AG04450 (cell line): Measurements from ENCODE around the gene KRT40. TPM values are rescaled to one million over a fixed set of nuclear protein-coding genes. Genes with fewer than 3 reads are reported as not detected.

Experiments
- CTCF ChIA-PET: fragments of 300-600, 350-600 bp; formaldehyde crosslinking; extraction: SDS; loops from one replicate; lab custom pipeline; 2022; ENCODE audit warnings: antibody characterized with exemption, inconsistent platforms; lab: Charles Lee
- POLR2A ChIA-PET: fragments of 350-600 bp; formaldehyde crosslinking; extraction: SDS; loops from one replicate; lab custom pipeline; 2021; ENCODE audit warnings: antibody characterized with exemption, inconsistent platforms; lab: Yijun Ruan, JAX
- DNase-seq: peaks from one replicate; pipeline ENCODE4 v3.0.0-alpha.2; 2011; ENCODE audit warnings: low read depth, low spot score
- H3K27ac ChIP-seq: one replicate; pipeline ENCODE4 v1.5.1; 2012; ENCODE audit warnings: low read depth, low read length, control low read depth
- H3K27me3 ChIP-seq: one replicate; pipeline ENCODE4 v1.6.0; 2012; ENCODE audit warnings: low read length; ENCODE audit not compliant: control insufficient read depth, insufficient read depth
- H3K4me3 ChIP-seq: 2 replicates; pipeline ENCODE4 v1.5.1; 2011; ENCODE audit warnings: mild to moderate bottlenecking, low read depth, low read length, control low read depth
- H3K9me3 ChIP-seq: 2 replicates; pipeline ENCODE4 v1.5.1; 2012; ENCODE audit warnings: low read length; ENCODE audit not compliant: control insufficient read depth, insufficient read depth
- polyA plus RNA-seq: library from polyadenylated mRNA; depleted of rRNA; stranded (reverse); fragments of >200 nt; gene quantifications from 2 replicates; pipeline ENCODE4 v1.2.3, GENCODE V29; 2011
- TF ChIP-seq, protein P1 (sequence below): IDR thresholded peaks from 2 replicates; pipeline ENCODE4 v1.5.1; 2011; ENCODE audit warnings: low read depth, low read length, control low read depth, inconsistent platforms

The KRT40 gene
- polyA plus RNA-seq, 1 experiment: not detected

DNA sequence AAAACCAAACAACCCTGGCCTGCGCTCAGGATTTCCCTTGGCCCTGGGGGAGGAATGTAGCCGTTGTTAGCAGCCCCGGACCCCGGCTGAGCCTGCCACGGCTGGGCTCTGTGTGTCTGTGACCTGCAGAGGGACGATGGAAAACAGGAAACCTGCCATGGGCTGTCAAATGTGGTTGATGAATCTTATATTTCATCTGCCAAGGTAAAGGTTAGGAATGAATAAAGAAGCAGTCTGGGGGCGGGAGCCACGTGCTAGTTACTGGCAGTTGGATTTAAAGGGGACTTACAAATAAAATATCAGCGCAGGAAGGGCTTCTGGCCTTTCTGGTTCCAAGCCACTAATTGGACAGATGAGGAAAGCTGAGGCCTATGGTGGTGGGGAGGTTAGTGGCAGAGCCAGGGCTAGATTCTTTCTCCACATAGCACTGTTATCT is 46.7 kb downstream of the KRT40 start, which contains the start of gene KRT23:
TSS of gene KRT23 (minus strand) at position 263 of the 436 bp plus-strand sequence. CDS start 1,043 bp downstream, outside the sequence.
- H3K27me3 ChIP-seq: no peaks in the 10 kb centered on the region
- ChIA-PET POLR2A (no interaction called here), CTCF (no interaction called here)
- H3K4me3 ChIP-seq: no peak within 1 kb of the TSS
- TF ChIP-seq, protein P1, sequence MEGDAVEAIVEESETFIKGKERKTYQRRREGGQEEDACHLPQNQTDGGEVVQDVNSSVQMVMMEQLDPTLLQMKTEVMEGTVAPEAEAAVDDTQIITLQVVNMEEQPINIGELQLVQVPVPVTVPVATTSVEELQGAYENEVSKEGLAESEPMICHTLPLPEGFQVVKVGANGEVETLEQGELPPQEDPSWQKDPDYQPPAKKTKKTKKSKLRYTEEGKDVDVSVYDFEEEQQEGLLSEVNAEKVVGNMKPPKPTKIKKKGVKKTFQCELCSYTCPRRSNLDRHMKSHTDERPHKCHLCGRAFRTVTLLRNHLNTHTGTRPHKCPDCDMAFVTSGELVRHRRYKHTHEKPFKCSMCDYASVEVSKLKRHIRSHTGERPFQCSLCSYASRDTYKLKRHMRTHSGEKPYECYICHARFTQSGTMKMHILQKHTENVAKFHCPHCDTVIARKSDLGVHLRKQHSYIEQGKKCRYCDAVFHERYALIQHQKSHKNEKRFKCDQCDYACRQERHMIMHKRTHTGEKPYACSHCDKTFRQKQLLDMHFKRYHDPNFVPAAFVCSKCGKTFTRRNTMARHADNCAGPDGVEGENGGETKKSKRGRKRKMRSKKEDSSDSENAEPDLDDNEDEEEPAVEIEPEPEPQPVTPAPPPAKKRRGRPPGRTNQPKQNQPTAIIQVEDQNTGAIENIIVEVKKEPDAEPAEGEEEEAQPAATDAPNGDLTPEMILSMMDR: no peak
- peaks cover 5% of the 10 kb centered on the region; the same call in 1 of the 2 replicates for H3K9me3 ChIP-seq
- no peak for DNase-seq
- no peak within 1 kb of the TSS for H3K27ac ChIP-seq

DNA sequence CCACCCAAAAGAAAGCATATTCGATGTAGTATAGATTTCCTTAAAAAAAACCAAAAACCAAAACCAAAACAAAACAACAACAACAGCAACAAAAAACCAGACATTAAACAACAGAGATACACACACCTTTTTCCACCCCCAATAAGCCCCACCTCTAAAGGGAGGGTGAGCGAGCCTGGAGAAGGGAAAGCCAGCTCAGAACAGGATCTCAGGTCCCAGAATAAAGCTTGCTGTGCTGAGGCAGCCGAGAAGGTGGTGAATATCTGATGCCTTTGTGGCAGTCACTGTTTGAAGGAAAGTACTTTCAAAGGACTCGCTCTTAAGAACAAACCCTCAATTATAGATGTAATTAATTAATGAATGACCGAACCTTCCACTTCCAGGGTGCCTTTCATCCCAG is 47.1 kb downstream of the KRT40 start:
- H3K4me3 ChIP-seq: no peak overlapping the region
- H3K9me3 ChIP-seq: peaks cover 5% of the 10 kb centered on the region; the same call in 1 of the 2 replicates
- TF ChIP-seq, protein P1: no peak
- H3K27me3 ChIP-seq: no peaks in the 10 kb centered on the region
- POLR2A ChIA-PET: no interaction called here
- H3K27ac ChIP-seq: no peak overlapping the region
- DNase-seq: no peak
- CTCF ChIA-PET: interaction anchor here (0.6 kb wide), 1 partner anchor 612 kb away, joined by 3 read pairs; no protein-coding TSS in a partner anchor

DNA sequence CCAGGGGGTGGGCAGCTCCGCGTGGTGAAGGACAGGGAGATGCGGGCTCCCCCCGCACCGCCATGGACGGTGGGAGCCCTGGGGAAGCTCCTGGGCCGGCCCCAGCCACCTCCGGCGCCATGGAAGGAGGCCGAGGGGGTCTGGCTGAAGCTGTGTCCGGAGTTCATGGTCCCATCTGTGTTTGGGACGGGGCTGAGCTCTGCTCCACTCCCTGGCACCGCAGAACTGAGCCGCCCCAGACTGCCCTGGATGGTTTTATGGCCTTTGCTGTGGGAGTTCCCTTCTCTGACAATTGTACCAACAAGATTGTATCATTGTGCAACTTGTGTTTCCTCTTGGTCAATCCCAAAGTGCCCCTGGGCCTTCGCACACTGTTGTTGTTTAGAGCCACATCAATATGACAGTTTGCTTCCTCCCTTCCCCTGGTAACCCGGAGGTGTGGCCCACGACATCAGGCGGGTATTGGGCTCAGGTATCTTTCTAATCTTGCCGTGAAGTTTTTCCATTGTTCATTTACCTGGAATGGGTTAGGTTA is 47.6 kb downstream of the KRT40 start:
- CTCF ChIA-PET: interaction anchor here (0.6 kb wide), 1 partner anchor 612 kb away, joined by 3 read pairs; no protein-coding TSS in a partner anchor

DNA sequence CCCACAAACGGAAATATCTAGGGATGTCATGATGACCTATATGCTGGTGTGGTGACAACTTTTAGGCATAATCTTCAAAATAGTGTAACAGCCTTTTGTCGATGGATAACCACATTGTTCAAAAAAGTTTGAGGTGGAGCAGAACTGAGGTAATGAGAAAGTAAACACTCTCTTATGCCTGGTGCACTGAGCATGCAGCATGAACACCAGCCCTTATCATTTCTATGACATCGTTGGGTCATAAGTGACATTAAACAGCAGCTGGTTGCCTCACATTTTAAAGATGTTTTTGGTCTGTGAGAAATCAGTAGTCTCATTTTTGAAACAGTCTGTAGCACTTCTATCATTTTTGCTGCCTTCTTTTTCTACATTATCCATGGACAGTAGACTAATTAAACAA is 48.5 kb downstream of the KRT40 start:
- peaks cover 5% of the 10 kb centered on the region; the same call in 1 of the 2 replicates for H3K9me3 ChIP-seq
- no peak overlapping the region for H3K4me3 ChIP-seq
- ChIA-PET POLR2A (no interaction called here), CTCF (no interaction called here)
- no peaks in the 10 kb centered on the region for H3K27me3 ChIP-seq
- TF ChIP-seq, protein P1: no peak
- H3K27ac ChIP-seq: no peak overlapping the region
- DNase-seq: no peak

More for the DNA sequence above, 47.6 kb downstream of the KRT40 start:
- Histone ChIP-seq H3K4me3 (no peak overlapping the region), H3K27ac (no peak overlapping the region), H3K27me3 (no peaks in the 10 kb centered on the region), H3K9me3 (peaks cover 5% of the 10 kb centered on the region; the same call in 1 of the 2 replicates)
- POLR2A ChIA-PET: no interaction called here
- TF ChIP-seq, protein P1: no peak
- no peak for DNase-seq

DNA sequence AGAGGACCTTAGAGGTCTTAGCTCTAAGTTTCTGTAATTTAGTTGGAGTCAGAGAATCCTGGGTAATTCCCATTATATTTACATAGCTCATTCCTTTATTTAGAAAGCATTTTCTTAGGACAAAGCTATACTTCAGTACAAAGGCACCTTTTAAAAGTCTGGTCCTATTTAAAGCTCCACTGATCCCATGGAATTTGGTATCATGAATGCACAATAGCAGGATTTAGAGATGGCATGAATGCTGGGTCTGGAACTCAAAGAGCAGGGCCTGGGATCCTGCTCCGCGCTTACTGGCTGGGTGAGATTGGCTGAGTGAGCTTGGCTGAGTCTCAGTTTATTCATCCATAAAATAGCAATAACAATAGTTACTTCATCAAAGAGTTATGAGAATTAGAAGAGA is 51.5 kb downstream of the KRT40 start:
- Histone ChIP-seq H3K9me3 (peaks cover 5% of the 10 kb centered on the region; the same call in 1 of the 2 replicates), H3K4me3 (no peak overlapping the region), H3K27ac (no peak overlapping the region), H3K27me3 (no peaks in the 10 kb centered on the region)
- ChIA-PET CTCF (interaction anchor here (0.6 to 1.7 kb wide), 2 partner anchors 617 to 716 kb away, joined by 8 to 9 read pairs; no protein-coding TSS in a partner anchor), POLR2A (no interaction called here)
- DNase-seq: no peak
- TF ChIP-seq, protein P1: no peak
